Hepatocyte (in vitro differentiated cells): Measurements from ENCODE around the gene XPO6.

Experiments used
- EZH2 ChIP-seq: fragments of 200-600 bp; sonication (generic); IDR thresholded peaks from 2 replicates; pipeline ENCODE4 v1.6.1; 2016; ENCODE audit warnings: antibody characterized with exemption, mild to moderate bottlenecking, borderline replicate concordance
- TF ChIP-seq, protein P1 (sequence below): fragments of 200-600 bp; sonication (generic); IDR thresholded peaks from 2 replicates; pipeline ENCODE4 v1.5.1; 2016; ENCODE audit warnings: antibody characterized with exemption, mild to moderate bottlenecking; ENCODE audit not compliant: poor library complexity

DNA sequence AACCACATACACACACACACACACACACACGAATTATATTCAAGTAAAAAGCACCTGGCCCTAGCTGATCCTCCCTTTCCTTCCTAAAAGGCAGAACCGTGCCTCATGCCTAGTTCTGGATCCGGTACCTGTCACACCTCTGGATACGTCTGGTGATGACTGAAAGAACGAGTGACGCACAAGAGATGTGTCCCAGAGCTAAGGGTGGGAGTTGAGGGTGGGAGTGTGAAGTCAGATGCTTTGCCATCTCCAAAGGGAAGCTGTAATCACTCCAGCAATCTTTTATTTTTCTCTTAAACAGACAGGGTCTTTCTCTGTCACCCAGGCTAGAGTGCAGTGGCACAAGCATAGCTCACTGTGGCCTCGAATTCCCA, 121.8 kb downstream of the XPO6 start:
- TF ChIP-seq, protein P1, sequence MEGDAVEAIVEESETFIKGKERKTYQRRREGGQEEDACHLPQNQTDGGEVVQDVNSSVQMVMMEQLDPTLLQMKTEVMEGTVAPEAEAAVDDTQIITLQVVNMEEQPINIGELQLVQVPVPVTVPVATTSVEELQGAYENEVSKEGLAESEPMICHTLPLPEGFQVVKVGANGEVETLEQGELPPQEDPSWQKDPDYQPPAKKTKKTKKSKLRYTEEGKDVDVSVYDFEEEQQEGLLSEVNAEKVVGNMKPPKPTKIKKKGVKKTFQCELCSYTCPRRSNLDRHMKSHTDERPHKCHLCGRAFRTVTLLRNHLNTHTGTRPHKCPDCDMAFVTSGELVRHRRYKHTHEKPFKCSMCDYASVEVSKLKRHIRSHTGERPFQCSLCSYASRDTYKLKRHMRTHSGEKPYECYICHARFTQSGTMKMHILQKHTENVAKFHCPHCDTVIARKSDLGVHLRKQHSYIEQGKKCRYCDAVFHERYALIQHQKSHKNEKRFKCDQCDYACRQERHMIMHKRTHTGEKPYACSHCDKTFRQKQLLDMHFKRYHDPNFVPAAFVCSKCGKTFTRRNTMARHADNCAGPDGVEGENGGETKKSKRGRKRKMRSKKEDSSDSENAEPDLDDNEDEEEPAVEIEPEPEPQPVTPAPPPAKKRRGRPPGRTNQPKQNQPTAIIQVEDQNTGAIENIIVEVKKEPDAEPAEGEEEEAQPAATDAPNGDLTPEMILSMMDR, result no peak
- no peak for TF ChIP-seq EZH2
